ENCODE data around the gene LIMK1.

LIMK1 gene

DNA sequence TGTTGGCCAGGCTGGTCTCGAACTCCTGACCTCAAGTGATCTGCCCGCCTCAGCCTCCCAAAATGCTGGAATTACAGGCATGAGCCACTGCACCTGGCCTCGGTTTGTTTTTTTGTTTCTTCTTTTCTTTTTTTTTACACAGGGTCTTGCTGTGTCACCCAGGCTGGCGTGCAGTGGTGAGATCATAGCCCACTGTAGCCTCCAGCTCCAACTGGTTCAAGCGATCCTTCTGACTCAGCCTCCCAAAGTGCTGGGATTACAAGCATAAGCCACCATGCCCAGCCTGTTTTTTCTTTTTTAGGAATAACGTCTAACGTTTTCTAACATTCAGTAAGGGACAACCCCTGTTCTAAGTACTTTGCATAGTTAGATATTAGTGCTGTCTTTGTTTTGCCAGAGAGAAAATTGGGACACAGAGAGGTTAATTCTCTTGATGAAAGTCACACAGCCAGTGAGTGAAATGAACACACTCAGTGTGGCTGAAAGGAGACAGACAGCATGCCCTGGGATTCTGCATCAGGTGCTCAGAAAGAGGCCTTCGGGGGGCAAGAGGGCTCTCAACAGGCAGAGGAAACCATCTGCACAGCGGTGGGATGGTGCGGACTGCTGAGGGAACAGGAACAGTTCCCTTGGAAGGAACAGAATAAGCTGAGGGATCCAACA lies 4.3 kb downstream of the LIMK1 start:
- Histone ChIP-seq H3K9ac (ENCODE audit: low read length in 2 of 2) (no peak overlapping the region), H3K27ac (ENCODE audit: low read length) (no peak overlapping the region), H3K27me3 (ENCODE audit: control insufficient read depth in 1 of 2, insufficient read depth in 2 of 2, low read length in 2 of 2) (no peaks in the 10 kb centered on the region), H3K36me3 (ENCODE audit: control insufficient read depth in 2 of 2, insufficient read depth in 2 of 2, low read length in 2 of 2) (peaks cover 0 to 2% of the 10 kb centered on the region in 2 donors), H3K4me1 (ENCODE audit: control insufficient read depth, insufficient read depth, low read length) (peaks cover 25% of the 10 kb centered on the region), H3K9me3 (ENCODE audit: control insufficient read depth in 2 of 2, low read length in 2 of 2) (no peaks in the 10 kb centered on the region), H3K4me3 (ENCODE audit: low read length in 2 of 2) (no peak overlapping the region)

DNA sequence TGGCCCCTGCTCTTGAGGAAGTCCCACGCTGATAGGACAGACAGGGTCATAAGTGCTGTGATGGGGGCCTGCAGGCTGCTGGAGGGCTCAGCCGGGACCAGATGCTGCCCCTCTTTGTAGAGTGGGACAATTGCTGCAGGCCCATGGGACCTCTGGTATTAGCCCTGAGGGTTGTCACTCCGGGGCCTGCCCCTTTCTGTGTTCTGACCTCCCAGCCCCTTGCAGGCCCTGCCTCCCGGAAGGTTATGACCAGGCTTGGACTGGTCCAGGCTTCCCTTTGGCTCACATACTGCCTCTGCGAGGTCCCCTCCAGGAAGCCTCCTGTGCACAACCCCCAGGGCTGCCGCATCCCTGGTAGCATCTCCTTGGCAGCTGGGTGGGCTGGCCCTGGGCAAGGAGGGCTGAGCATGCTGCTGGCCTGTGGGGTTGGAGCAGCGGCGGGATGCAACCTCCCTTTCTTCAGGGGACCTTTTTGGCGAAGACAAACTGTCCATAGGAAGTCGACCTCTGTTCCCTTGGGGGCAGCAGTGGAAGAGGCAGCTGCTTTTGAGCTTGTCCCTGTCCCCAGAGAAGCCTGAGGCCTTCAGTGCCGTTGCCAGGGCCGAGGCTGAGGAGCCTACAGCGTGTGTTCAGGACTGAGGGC lies 8.8 kb downstream of the LIMK1 start:
- no peaks in the 10 kb centered on the region for H3K9me3 ChIP-seq (ENCODE audit: control insufficient read depth in 2 of 2, low read length in 2 of 2)
- no peak overlapping the region for H3K9ac ChIP-seq (ENCODE audit: low read length in 2 of 2)
- no peak overlapping the region for H3K4me3 ChIP-seq (ENCODE audit: low read length in 2 of 2)
- H3K27ac ChIP-seq (ENCODE audit: low read length): peak overlapping the region; percentile 18
- H3K36me3 ChIP-seq (ENCODE audit: control insufficient read depth in 2 of 2, insufficient read depth in 2 of 2, low read length in 2 of 2): peaks cover 0 to 2% of the 10 kb centered on the region in 2 donors
- H3K27me3 ChIP-seq (ENCODE audit: control insufficient read depth in 1 of 2, insufficient read depth in 2 of 2, low read length in 2 of 2): no peaks in the 10 kb centered on the region
- peaks cover 30% of the 10 kb centered on the region for H3K4me1 ChIP-seq (ENCODE audit: control insufficient read depth, insufficient read depth, low read length)

DNA sequence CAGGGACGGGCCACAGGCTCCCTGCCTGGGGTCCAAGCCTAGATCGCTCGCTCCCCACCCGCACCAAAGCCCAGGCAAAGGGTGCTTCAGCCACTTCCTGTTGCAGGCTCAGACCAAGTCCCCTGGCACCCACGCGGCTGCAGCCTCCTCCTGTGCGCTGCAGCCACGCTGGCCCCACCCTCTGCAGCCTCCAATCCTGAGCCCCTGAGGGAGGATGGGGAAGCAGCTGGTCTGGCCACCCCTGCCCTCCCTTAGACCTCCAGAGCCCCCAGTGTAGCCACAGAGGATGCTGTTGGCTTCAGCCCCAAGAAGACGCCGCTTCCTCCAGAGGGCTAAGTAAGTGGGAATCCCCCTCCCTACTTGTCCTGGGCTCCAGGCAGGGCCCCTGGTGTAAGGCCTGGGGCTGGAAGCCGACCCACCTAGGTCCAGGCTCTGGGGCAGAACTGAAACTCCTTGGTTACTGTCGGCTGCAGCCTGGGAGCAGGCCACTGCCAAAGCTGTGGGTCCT lies 9.4 kb downstream of the LIMK1 start:
- no peaks in the 10 kb centered on the region for H3K9me3 ChIP-seq (ENCODE audit: control insufficient read depth in 2 of 2, low read length in 2 of 2)
- no peaks in the 10 kb centered on the region for H3K27me3 ChIP-seq (ENCODE audit: control insufficient read depth in 1 of 2, insufficient read depth in 2 of 2, low read length in 2 of 2)
- peaks cover 2 to 4% of the 10 kb centered on the region in 2 donors for H3K36me3 ChIP-seq (ENCODE audit: control insufficient read depth in 2 of 2, insufficient read depth in 2 of 2, low read length in 2 of 2)
- peaks cover 30% of the 10 kb centered on the region for H3K4me1 ChIP-seq (ENCODE audit: control insufficient read depth, insufficient read depth, low read length)
- peak overlapping the region; percentile 18 for H3K27ac ChIP-seq (ENCODE audit: low read length)
- no peak overlapping the region for H3K9ac ChIP-seq (ENCODE audit: low read length in 2 of 2)
- H3K4me3 ChIP-seq (ENCODE audit: low read length in 2 of 2): no peak overlapping the region

DNA sequence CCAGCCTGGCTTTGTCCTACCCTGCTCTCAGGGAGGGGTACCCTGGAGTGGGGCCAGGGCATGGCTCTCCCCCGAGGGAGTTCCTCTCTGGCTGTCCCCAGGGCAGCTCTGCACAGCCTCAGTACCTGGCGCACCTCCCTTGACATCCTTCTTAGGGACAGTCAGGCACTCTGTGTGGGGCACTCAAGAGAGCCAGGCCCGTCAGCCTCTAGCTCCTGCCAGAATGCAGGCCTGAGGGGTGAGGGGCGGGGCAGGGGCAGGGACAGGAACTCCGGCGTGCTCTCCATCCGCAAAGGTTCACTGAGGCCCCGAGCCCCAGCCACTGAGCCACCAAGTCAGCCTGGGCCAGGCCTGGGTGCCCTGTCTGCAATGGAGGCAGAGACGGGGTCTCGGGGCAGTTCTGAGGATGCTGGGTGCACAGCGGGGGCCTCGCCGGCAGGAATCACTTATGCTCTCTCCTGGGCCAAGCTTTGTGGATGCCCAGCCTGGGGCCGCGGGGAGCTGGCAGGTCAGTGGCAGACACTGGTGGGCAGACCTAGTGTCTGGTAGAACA lies 10.1 kb downstream of the LIMK1 start:
- Histone ChIP-seq H3K27ac (ENCODE audit: low read length) (peak overlapping the region; percentile 18), H3K4me3 (ENCODE audit: low read length in 2 of 2) (peak overlapping the region; percentile 57 to 74), H3K9me3 (ENCODE audit: control insufficient read depth in 2 of 2, low read length in 2 of 2) (no peaks in the 10 kb centered on the region), H3K9ac (ENCODE audit: low read length in 2 of 2) (no peak overlapping the region), H3K27me3 (ENCODE audit: control insufficient read depth in 1 of 2, insufficient read depth in 2 of 2, low read length in 2 of 2) (no peaks in the 10 kb centered on the region), H3K4me1 (ENCODE audit: control insufficient read depth, insufficient read depth, low read length) (peaks cover 30% of the 10 kb centered on the region), H3K36me3 (ENCODE audit: control insufficient read depth in 2 of 2, insufficient read depth in 2 of 2, low read length in 2 of 2) (peaks cover 2 to 5% of the 10 kb centered on the region in 2 donors)

DNA sequence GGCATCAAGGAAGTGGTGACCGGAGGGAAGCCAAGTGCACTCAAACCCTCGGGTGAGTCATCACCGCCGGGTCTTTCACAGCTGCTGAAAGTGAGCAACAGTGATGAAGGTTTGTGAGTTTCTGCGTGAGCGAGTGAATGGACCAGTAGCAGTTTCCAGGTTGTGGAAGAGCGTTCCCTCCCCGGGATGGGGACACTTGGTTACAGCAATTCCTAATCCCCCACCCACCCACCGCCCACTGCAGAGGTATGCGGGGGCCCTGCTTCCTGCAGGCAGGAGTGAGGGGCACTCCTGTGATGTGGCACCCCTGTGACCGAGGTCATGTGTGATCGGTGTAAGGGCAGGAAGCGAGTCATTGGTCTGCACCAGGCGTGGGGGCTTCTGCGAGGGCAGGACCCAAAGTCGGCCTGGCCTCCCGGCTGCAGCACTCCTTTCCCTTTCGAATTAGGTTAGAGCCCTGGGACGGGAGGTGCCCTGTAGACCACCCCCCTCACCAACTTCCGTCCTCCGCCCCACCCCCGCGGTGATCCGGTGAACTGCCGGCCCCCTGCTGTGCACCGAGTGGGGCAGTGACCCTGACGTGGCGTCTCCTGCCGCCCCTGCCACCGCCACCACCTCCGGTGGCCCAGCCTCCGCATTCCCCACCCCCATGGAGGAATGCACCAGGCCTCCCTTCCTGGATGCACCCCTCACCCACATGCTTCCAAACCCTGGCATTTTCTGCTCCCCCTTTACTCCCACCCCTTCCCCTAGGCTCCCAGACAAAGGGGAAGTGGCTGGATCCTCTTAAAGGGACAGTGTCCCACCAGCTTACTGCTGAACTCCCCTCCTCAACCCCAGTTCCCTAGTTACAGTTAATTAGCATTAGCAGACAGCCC lies 10.9 kb downstream of the LIMK1 start:
- Histone ChIP-seq H3K27ac (ENCODE audit: low read length) (peak overlapping the region; percentile 18), H3K9me3 (ENCODE audit: control insufficient read depth in 2 of 2, low read length in 2 of 2) (no peaks in the 10 kb centered on the region), H3K27me3 (ENCODE audit: control insufficient read depth in 1 of 2, insufficient read depth in 2 of 2, low read length in 2 of 2) (no peaks in the 10 kb centered on the region), H3K9ac (ENCODE audit: low read length in 2 of 2) (peak overlapping the region; percentile 36 to 38), H3K4me1 (ENCODE audit: control insufficient read depth, insufficient read depth, low read length) (peaks cover 30% of the 10 kb centered on the region), H3K36me3 (ENCODE audit: control insufficient read depth in 2 of 2, insufficient read depth in 2 of 2, low read length in 2 of 2) (peaks cover 2 to 8% of the 10 kb centered on the region in 2 donors), H3K4me3 (ENCODE audit: low read length in 2 of 2) (peak overlapping the region; percentile 57 to 74)

DNA sequence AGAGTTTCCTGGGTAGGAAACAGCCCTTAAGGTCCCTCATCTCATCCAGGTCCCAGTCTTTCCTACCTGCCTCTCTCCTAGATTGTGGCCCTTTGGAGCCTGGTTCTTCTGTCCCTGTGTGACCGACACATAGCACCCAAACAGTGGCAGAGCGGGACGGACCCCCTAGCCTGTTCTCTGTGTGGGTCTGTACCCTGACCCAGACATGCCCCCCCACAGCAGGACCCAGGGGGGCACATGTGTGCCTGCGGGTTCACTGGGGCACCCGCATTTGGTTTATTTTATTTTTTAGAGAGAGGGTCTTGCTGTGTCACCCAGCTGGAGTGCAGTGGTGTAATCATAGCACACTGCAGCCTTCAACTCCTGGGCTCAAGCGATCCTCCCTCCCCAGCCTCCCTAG lies 11.5 kb downstream of the LIMK1 start:
- H3K27me3 ChIP-seq (ENCODE audit: control insufficient read depth in 1 of 2, insufficient read depth in 2 of 2, low read length in 2 of 2): no peaks in the 10 kb centered on the region
- peaks cover 30% of the 10 kb centered on the region for H3K4me1 ChIP-seq (ENCODE audit: control insufficient read depth, insufficient read depth, low read length)
- H3K9ac ChIP-seq (ENCODE audit: low read length in 2 of 2): peak overlapping the region; percentile 36 to 38
- H3K36me3 ChIP-seq (ENCODE audit: control insufficient read depth in 2 of 2, insufficient read depth in 2 of 2, low read length in 2 of 2): peaks cover 2 to 9% of the 10 kb centered on the region in 2 donors
- no peaks in the 10 kb centered on the region for H3K9me3 ChIP-seq (ENCODE audit: control insufficient read depth in 2 of 2, low read length in 2 of 2)
- peak overlapping the region; percentile 18 for H3K27ac ChIP-seq (ENCODE audit: low read length)
- H3K4me3 ChIP-seq (ENCODE audit: low read length in 2 of 2): peak overlapping the region; percentile 57 to 74

DNA sequence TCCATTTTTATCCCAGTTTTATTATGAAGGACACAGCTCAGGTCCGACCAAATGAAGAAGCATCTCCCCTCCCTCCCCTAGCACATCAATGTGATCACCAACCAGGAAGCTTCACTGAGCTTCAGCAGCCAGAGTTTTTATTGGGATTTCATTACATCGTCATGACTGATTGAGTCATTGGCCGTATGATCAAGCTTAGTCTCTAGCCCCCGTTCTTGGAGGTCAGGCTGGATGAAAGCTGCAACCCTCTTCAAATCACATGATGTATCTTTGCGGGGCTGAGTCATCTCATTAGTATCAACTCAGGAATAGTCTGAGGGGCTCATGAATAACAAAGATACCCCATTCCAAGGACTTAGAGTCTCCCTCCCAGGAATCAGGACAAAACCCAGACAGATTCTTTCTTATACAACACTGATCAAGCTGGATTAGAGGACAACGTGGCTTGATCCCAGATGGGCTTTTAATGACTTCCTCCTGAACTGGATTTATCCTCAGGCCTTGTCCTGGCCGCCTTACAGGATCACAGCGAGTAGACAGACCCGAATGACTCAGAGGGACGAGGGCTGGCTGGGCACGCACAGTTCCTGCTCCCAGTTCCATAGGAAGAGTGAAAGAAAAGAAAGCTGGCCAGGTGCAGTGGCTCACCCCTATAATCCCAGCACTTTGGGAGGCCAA lies 14.5 kb downstream of the LIMK1 start:
- no peaks in the 10 kb centered on the region for H3K27me3 ChIP-seq (ENCODE audit: control insufficient read depth in 1 of 2, insufficient read depth in 2 of 2, low read length in 2 of 2)
- peak overlapping the region; percentile 18 for H3K27ac ChIP-seq (ENCODE audit: low read length)
- H3K36me3 ChIP-seq (ENCODE audit: control insufficient read depth in 2 of 2, insufficient read depth in 2 of 2, low read length in 2 of 2): peaks cover 2 to 11% of the 10 kb centered on the region in 2 donors
- H3K4me1 ChIP-seq (ENCODE audit: control insufficient read depth, insufficient read depth, low read length): peaks cover 20% of the 10 kb centered on the region
- H3K9ac ChIP-seq (ENCODE audit: low read length in 2 of 2): no peak overlapping the region
- H3K9me3 ChIP-seq (ENCODE audit: control insufficient read depth in 2 of 2, low read length in 2 of 2): no peaks in the 10 kb centered on the region
- H3K4me3 ChIP-seq (ENCODE audit: low read length in 2 of 2): no peak overlapping the region

DNA sequence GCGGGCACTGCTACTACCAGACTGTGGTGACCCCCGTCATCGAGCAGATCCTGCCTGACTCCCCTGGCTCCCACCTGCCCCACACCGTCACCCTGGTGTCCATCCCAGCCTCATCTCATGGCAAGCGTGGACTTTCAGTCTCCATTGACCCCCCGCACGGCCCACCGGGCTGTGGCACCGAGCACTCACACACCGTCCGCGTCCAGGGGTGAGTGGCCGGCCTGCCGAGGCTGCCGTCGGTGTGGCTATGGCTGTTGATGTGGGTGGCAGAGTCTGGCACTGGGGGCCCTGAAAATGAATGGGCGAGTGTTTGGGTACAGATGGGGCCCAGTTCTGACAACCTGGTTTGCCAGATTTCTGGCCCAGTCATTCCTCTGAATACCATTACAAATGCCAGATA lies 15.4 kb downstream of the LIMK1 start:
- Histone ChIP-seq H3K4me3 (ENCODE audit: low read length in 2 of 2) (no peak overlapping the region), H3K27ac (ENCODE audit: low read length) (no peak overlapping the region), H3K4me1 (ENCODE audit: control insufficient read depth, insufficient read depth, low read length) (peaks cover 11% of the 10 kb centered on the region), H3K9me3 (ENCODE audit: control insufficient read depth in 2 of 2, low read length in 2 of 2) (no peaks in the 10 kb centered on the region), H3K36me3 (ENCODE audit: control insufficient read depth in 2 of 2, insufficient read depth in 2 of 2, low read length in 2 of 2) (peaks cover 2 to 11% of the 10 kb centered on the region in 2 donors), H3K27me3 (ENCODE audit: control insufficient read depth in 1 of 2, insufficient read depth in 2 of 2, low read length in 2 of 2) (no peaks in the 10 kb centered on the region), H3K9ac (ENCODE audit: low read length in 2 of 2) (no peak overlapping the region)

DNA sequence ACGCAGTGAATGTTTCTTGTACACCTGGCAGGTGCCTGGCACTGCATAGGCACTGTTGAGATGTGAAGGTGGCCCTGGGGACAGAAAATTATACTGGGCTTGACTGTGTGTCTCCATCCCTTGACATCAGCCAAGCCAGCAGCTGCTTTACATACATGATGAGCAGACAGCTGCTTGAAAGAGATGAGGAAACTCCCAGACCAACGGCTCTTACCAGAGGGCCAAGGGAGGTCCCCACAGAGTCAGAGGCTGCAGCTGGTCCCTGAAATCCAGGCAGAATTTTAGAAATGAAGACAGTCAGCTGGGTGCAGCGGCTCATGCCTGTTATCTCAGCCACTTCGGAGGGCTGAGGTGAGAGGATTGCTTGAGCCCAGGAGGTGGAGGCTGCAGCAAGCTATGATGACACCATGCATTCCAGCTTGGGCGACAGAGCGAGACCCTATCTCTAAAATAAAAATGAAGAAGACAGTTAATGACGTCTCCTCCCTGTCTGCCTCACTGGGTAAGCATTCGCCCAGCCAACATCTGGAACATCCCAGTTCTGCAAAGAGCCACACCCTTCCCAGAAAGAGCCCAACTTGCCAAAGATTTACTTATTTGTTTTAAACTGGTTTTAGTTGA lies 17.6 kb downstream of the LIMK1 start:
- no peak overlapping the region for H3K4me3 ChIP-seq (ENCODE audit: low read length in 2 of 2)
- H3K9ac ChIP-seq (ENCODE audit: low read length in 2 of 2): no peak overlapping the region
- H3K27me3 ChIP-seq (ENCODE audit: control insufficient read depth in 1 of 2, insufficient read depth in 2 of 2, low read length in 2 of 2): no peaks in the 10 kb centered on the region
- H3K4me1 ChIP-seq (ENCODE audit: control insufficient read depth, insufficient read depth, low read length): no peaks in the 10 kb centered on the region
- H3K9me3 ChIP-seq (ENCODE audit: control insufficient read depth in 2 of 2, low read length in 2 of 2): no peaks in the 10 kb centered on the region
- H3K27ac ChIP-seq (ENCODE audit: low read length): no peak overlapping the region
- H3K36me3 ChIP-seq (ENCODE audit: control insufficient read depth in 2 of 2, insufficient read depth in 2 of 2, low read length in 2 of 2): peaks cover 6 to 12% of the 10 kb centered on the region in 2 donors

All from stomach smooth muscle (tissue), 2 donors.